GM12872 (cell line): ENCODE data around the gene EFR3B.

Experiments
- CTCF ChIP-seq: IDR thresholded peaks from 3 replicates; pipeline ENCODE4 v1.5.1; 2011; ENCODE audit warnings: low read depth, mild to moderate bottlenecking, low read length, moderate library complexity; ENCODE audit not compliant: insufficient read depth

EFR3B gene

GRCh38 chr2:25065768-25066167, 23.9 kb downstream of the EFR3B start:
- no peak for TF ChIP-seq CTCF

DNA sequence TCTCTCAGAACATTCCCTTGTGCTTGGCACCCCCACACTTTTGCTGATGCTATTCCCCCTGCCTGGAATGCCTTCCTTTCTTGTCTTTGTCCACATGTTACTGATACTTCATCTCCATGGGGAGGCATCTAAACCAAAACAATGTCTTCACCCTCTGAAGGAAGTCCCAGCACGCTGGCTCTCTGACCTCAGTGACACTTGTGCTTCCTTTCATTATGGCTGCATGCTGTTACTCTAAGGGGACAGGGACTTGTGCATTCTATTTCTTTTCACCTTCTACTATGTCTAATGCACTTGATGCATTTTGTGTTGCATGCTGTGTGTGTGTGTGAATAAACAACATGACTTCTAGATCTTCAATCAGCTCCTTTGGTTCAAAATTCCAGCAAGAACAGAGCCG, 24.6 kb downstream of the EFR3B start:
- TF ChIP-seq CTCF, result no peak

DNA sequence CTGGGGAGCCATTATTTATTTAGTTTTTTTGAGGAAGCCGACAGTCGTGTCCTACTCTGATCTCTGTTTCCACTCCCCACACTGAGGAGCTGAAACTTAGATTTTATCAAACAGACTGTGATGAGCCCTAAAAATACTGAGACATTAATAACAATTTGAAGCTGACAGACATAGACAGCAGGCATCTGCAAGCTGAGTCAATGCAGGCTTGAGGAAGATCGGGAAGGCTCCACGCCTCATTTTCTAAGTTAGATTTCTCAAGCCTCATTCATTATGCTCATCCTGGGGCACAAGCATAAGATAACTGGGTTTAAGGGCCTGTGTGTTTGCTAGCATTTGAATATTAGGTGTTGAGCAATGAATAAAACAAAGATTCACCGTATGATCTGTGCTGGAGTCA, 26.3 kb downstream of the EFR3B start:
- no peak for TF ChIP-seq CTCF

DNA sequence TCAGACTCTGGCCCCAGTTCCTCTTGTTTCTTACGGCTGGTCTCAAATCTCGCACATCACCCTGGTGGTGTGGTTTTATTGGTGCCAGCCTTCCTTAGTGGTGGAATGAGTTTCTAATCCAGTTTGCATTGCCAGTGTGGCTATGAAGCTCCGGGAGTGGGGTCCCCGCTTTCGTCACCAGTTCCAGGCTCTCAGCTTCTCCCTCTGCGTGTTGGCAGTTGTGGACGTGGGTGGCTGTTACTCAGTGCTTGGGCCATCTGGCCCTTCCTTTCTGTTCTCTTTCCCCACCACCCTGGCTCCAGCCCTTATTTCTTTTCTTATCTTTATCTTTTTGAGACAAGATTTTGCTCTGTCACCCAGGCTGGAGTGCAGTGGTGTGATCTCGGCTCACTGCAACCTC, 30.1 kb downstream of the EFR3B start:
- TF ChIP-seq CTCF, result no peak

GRCh38 chr2:25072606-25073005, 30.7 kb downstream of the EFR3B start:
- no peak for TF ChIP-seq CTCF

DNA sequence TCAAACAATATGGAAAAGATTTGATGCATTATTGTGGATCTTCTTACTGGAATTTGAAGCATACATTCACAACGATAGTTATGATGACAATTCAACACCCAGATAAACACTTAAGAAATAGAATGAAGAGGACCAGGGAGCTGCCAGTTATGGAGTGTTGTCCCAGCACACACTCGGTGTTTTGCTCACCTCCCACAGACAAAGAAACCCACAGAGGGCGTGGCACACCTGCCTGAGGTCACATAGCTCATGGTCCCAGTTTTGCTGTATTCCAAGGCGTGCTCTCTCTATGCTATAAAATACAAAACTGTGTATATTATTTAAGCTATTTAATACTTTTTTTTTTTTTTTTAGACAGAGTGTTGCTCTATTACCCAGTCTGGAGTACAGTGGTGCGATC, 31.1 kb downstream of the EFR3B start:
- TF ChIP-seq CTCF, result no peak

- no peak for TF ChIP-seq CTCF
Observed at GRCh38 chr2:25073914-25074313, 32.0 kb downstream of the EFR3B start.

DNA sequence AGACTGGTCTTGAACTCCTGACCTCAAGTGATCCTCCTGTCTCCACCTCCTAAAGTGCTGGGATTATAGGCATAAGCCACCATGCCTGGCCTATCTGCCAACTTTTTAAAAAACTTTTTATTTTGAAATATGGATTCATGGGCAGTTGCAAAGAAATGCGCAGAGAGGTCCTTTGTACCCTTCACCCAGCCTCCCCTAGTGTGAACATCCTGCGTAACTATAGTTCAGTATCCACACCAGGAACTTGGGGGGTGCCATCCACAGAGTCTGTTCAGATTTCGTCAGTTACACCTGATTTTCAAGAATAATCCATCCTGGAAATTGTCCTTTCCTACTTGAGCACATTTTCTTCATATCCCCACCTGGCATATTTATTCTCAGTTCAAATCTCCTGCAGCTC, 33.0 kb downstream of the EFR3B start:
- no peak for TF ChIP-seq CTCF
